ENCODE data around the gene PRR5L.

PRR5L gene

GRCh38 chr11:36513965-36514364 is 217.9 kb downstream of the PRR5L start:
- H3K9me3 ChIP-seq (replicated peaks; ENCODE audit: insufficient read depth, low read length) = no peaks in the 10 kb centered on the region
- no peaks in the 10 kb centered on the region for H3K36me3 ChIP-seq (replicated peaks; ENCODE audit: insufficient read depth, low read length)
- H4K20me1 ChIP-seq (ENCODE audit: insufficient read depth, low read length) = no peaks in the 10 kb centered on the region
- no peaks in the 10 kb centered on the region for H3K27me3 ChIP-seq (replicated peaks; ENCODE audit: insufficient read depth, low read length)
- no peaks in the 10 kb centered on the region for H3K4me1 ChIP-seq (ENCODE audit: low read length)
- H2AFZ ChIP-seq (ENCODE audit: low read length) = no peak overlapping the region
- no peak overlapping the region for H3K4me2 ChIP-seq (ENCODE audit: low read depth, low read length)
- H3K9me2 ChIP-seq (replicated peaks; ENCODE audit: insufficient read depth, low read length) = no peaks in the 10 kb centered on the region
- peaks cover 2% of the 10 kb centered on the region; the same call in 1 of the 2 replicates for H3F3A ChIP-seq (ENCODE audit: insufficient read depth, low read length)
- H3K4me3 ChIP-seq (ENCODE audit: low read length) = no peak overlapping the region
- DNase-seq = no peak
- no peak overlapping the region for H3K27ac ChIP-seq (ENCODE audit: low read length)
- peaks cover 11% of the 10 kb centered on the region for H3K79me2 ChIP-seq (ENCODE audit: low read length)
- TF ChIP-seq EZH2 (optimal IDR thresholded peaks at IDR 0.05; ENCODE audit: low read depth, low read length) (no peak), CTCF (IDR thresholded peaks at IDR 0.05; ENCODE audit: low read length) (no peak), EZH2phosphoT487 (IDR thresholded peaks at IDR 0.05; ENCODE audit: low read length) (no peak)
- H3K9ac ChIP-seq (ENCODE audit: low read length) = no peak overlapping the region

Measured in MM.1S (cell line).